HG02623 (cell line): ENCODE measurements around the gene MAT1A.
"Not testable (repeated sequence)": the region's sequence is repeated elsewhere in the genome, so short reads cannot be mapped to it uniquely, and the experiment has no call there.

Source experiments
- ATAC-seq: cut with Tn5 transposase; IDR thresholded peaks from one replicate; pipeline ENCODE4 v1.9.1; 2021; ENCODE audit warnings: moderate library complexity; ENCODE audit not compliant: unreplicated experiment

The MAT1A gene

GRCh38 chr10:80289451-80290287 lies at the start of gene MAT1A:
Gene MAT1A (minus strand): TSS chr10:80289658. CDS start chr10:80289423, 235 bp downstream.
- ATAC-seq = no peak

GRCh38 chr10:80333983-80334382 lies 44.5 kb upstream of the MAT1A start:
- no peak for ATAC-seq

- no peak for ATAC-seq
These were observed 35.5 kb upstream of the MAT1A start for GRCh38 chr10:80324891-80325364.

- no peak for ATAC-seq
These were observed 34.6 kb upstream of the MAT1A start for GRCh38 chr10:80324086-80324485.

- ATAC-seq = no peak
These were observed 33.9 kb upstream of the MAT1A start for GRCh38 chr10:80323311-80323710.

GRCh38 chr10:80322711-80323110 lies 33.3 kb upstream of the MAT1A start:
- ATAC-seq = no peak

GRCh38 chr10:80322158-80322557 lies 32.7 kb upstream of the MAT1A start:
- no peak for ATAC-seq

GRCh38 chr10:80321183-80321582 lies 31.7 kb upstream of the MAT1A start:
- no peak for ATAC-seq

GRCh38 chr10:80320377-80320776 lies 30.9 kb upstream of the MAT1A start:
- ATAC-seq = no peak

- no peak for ATAC-seq
These were observed 30.4 kb upstream of the MAT1A start for GRCh38 chr10:80319725-80320290.

GRCh38 chr10:80319318-80319717 lies 29.9 kb upstream of the MAT1A start:
- ATAC-seq = no peak

- no peak for ATAC-seq
These were observed 29.3 kb upstream of the MAT1A start for GRCh38 chr10:80318742-80319141.

GRCh38 chr10:80315391-80315790 lies 25.9 kb upstream of the MAT1A start:
- no peak for ATAC-seq

GRCh38 chr10:80313523-80313922 lies 24.1 kb upstream of the MAT1A start:
- ATAC-seq = no peak

GRCh38 chr10:80305989-80306388 lies 16.5 kb upstream of the MAT1A start:
- ATAC-seq = not testable (repeated sequence)

GRCh38 chr10:80296942-80297341 lies 7.5 kb upstream of the MAT1A start:
- no peak for ATAC-seq

- ATAC-seq = no peak
These were observed 3.3 kb upstream of the MAT1A start for GRCh38 chr10:80292607-80293239.

GRCh38 chr10:80290474-80291220 lies 1.2 kb upstream of the MAT1A start:
- no peak for ATAC-seq

GRCh38 chr10:80288849-80289248 lies 609 bp downstream of the MAT1A start:
- no peak for ATAC-seq

GRCh38 chr10:80284522-80284921 lies 4.9 kb downstream of the MAT1A start:
- no peak for ATAC-seq

GRCh38 chr10:80283536-80284199 lies 5.8 kb downstream of the MAT1A start:
- no peak for ATAC-seq
